ENCODE results near the gene ZNF563.

DNA sequence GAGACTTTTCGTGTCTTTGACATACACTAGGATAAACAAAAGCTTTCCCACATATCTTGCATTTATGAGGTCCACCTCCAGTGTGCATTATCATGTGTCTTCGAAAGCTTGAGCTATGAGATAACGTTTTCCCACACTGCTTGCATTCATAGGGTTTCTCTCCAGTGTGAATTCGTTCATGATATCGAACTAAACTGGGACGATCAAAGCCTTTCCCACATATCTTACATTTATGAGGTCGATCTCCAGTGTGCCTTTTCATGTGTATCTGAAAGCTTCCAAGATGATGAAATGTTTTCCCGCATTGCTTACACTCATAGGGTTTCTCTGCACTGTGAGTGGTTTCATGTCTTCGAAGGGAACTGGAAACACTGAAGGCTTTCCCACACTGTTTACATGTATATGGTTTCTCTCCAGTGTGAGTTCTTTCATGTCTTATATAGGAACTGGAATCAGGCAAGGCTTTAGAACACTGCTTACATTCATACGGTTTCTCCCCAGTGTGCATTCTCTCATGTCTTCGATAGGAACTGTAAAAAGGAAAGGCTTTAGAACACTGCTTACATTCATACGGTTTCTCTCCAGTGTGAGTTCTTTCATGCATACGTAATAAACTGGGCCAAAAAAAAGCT, 14.5 kb downstream of the ZNF563 start:
- TF ChIP-seq, protein P1, sequence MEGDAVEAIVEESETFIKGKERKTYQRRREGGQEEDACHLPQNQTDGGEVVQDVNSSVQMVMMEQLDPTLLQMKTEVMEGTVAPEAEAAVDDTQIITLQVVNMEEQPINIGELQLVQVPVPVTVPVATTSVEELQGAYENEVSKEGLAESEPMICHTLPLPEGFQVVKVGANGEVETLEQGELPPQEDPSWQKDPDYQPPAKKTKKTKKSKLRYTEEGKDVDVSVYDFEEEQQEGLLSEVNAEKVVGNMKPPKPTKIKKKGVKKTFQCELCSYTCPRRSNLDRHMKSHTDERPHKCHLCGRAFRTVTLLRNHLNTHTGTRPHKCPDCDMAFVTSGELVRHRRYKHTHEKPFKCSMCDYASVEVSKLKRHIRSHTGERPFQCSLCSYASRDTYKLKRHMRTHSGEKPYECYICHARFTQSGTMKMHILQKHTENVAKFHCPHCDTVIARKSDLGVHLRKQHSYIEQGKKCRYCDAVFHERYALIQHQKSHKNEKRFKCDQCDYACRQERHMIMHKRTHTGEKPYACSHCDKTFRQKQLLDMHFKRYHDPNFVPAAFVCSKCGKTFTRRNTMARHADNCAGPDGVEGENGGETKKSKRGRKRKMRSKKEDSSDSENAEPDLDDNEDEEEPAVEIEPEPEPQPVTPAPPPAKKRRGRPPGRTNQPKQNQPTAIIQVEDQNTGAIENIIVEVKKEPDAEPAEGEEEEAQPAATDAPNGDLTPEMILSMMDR (conservative IDR thresholded peaks at IDR 0.05; ENCODE audit: low read depth, low read length), result no peak
- no peak for TF ChIP-seq EZH2 (IDR thresholded peaks at IDR 0.05; ENCODE audit: low read length, unreplicated experiment)
- no peak for TF ChIP-seq EZH2phosphoT487 (IDR thresholded peaks at IDR 0.05; ENCODE audit: borderline replicate concordance, low read length)

Data from PC-3 (cell line).